A172 (cell line): ENCODE measurements around the gene RPL37. TPM values are rescaled to one million over a fixed set of nuclear protein-coding genes. Genes with fewer than 3 reads are reported as not detected.

ENCODE experiments used
- total RNA-seq: library from RNA; depleted of rRNA; stranded (reverse); fragments of >200 nt; shearing (Covaris generic); gene quantifications from 2 replicates; pipeline ENCODE4 v1.2.3, GENCODE V29; 2014; rRNA removed

The RPL37 gene
- total RNA-seq, 1 experiment from 2014 or later = 728 TPM

Other genes with a start within 250 kb of the RPL37 start
- gene PTGER4, start 155.3 kb downstream of the RPL37 start, total RNA-seq = 3.8 and 4.0 TPM in 2 replicates
- 24.4 and 27.6 TPM in 2 replicates for gene TTC33, start 79.3 kb downstream of the RPL37 start, total RNA-seq
- gene PRKAA1, start 36.8 kb downstream of the RPL37 start, total RNA-seq = 81.2 and 83.5 TPM in 2 replicates
- gene CARD6, start 6.1 kb upstream of the RPL37 start, total RNA-seq = 8.5 and 10.3 TPM in 2 replicates
- not detected in 2 replicates for gene C7, start 74.3 kb upstream of the RPL37 start, total RNA-seq
- not detected in 2 replicates for gene MROH2B, start 236.1 kb upstream of the RPL37 start, total RNA-seq